Heart left ventricle (tissue), 16 donors: Measurements from ENCODE around the gene ULK4. TPM values are rescaled to one million over a fixed set of nuclear protein-coding genes. Genes with fewer than 3 reads are reported as not detected.
A peak's percentile ranks its signal among the peaks of the same experiment; 100 is the strongest.

Experiments
- ATAC-seq, 4 donors: fragments of 200-7000 bp; cut with Tn5 transposase; one replicate each; pipeline ENCODE4 v1.9.1; 2020 to 2022; ENCODE audit warnings: moderate library complexity in 4 of 4, mild to moderate bottlenecking in 3 of 4, moderate number of reproducible peaks in 1 of 4
- DNase-seq, 5 donors: peaks; one replicate each; pipeline ENCODE4 v3.0.0-alpha.2; 2020
- H3K27ac ChIP-seq, 12 donors: fragments of 200-600 bp; sonication (generic) in 4 of 12; one replicate each; pipeline versions ENCODE4 v1.5.0 to v1.8.0; 2016 to 2022; ENCODE audit warnings: mild to moderate bottlenecking in 2 of 12
- H3K27me3 ChIP-seq, 9 donors: fragments of 200-600 bp; sonication (generic) in 2 of 9; one replicate each; pipeline versions ENCODE4 v1.5.1 to v1.8.0; 2016 to 2022; ENCODE audit warnings: mild to moderate bottlenecking in 3 of 9
- H3K36me3 ChIP-seq, 9 donors: fragments of 200-600 bp; sonication (generic) in 2 of 9; one replicate each; pipeline versions ENCODE4 v1.5.0 to v1.8.0; 2018 to 2022; ENCODE audit warnings: mild to moderate bottlenecking in 2 of 9
- H3K4me1 ChIP-seq, 12 donors: fragments of 200-600 bp; sonication (generic) in 4 of 12; one replicate each; pipeline versions ENCODE4 v1.5.0 to v1.8.0; 2016 to 2022; ENCODE audit warnings: mild to moderate bottlenecking in 3 of 12
- H3K4me3 ChIP-seq, 12 donors: fragments of 200-600 bp; sonication (generic) in 4 of 12; one replicate each; pipeline versions ENCODE4 v1.5.0 to v1.8.0; 2017 to 2022; ENCODE audit warnings: mild to moderate bottlenecking in 9 of 12, moderate library complexity in 4 of 12
- H3K9me3 ChIP-seq, 12 donors: fragments of 200-600 bp; sonication (generic) in 4 of 12; one replicate each; pipeline versions ENCODE4 v1.5.0 to v1.8.0; 2016 to 2022; ENCODE audit warnings: mild to moderate bottlenecking in 1 of 12
- CTCF ChIP-seq, 12 donors: fragments of 200-600 bp; sonication (generic) in 4 of 12; IDR thresholded peaks; one replicate each; pipeline versions ENCODE4 v1.5.0 to v1.8.0; 2018 to 2022; ENCODE audit warnings: antibody characterized with exemption in 12 of 12, mild to moderate bottlenecking in 5 of 12
- POLR2A ChIP-seq, 2 donors: fragments of 450-650 bp; IDR thresholded peaks; one replicate each; pipeline ENCODE4 v1.6.1; 2017; ENCODE audit warnings: antibody characterized with exemption in 2 of 2, mild to moderate bottlenecking in 2 of 2, moderate library complexity in 2 of 2
- WGBS, 4 donors: extraction: QIAGEN DNeasy Blood & Tissue Kit in 2 of 4; methylation state at CpG; one replicate each; pipeline versions ENCODE4 v1.1.5 to v1.1.7; 2013 to 2018; 5-methylcytosine and 5-hydroxymethylcytosine counted together
- intact Hi-C, 10 donors: fragments of 100-400 bp; cut with DNase I; formaldehyde crosslinking; loops; one replicate each; pipeline versions ENCODE4 v1.11.1 to v1.14.2; 2022
- polyA plus RNA-seq, 2 donors: library from polyadenylated mRNA; stranded (reverse); fragments of 200-250 nt; gene quantifications; one replicate each; pipeline ENCODE4 v1.2.3, GENCODE V29; 2013
- total RNA-seq, 9 donors: library from RNA; depleted of rRNA in 2 of 9; stranded (reverse); fragments of >200 nt in 2 of 9; fragmentation: NEBNext Ultra II Directional in 3 of 9; extraction: Animal tissue kit (Norgen Biotek cat#: 25700) in 3 of 9; gene quantifications; one replicate each; pipeline versions ENCODE4 v1.1.0 to v1.2.4, GENCODE V29; 2016 to 2023
- donor health status: ischemic (EF 13 %, LVEDD 7.1; RV severe dilation, severe dysfunction).
- donor health status: healthy with polysubstance abuse.
- donor health status: DM: no; HTN: yes; CAD: no.
- donor health status: DM: no; HTN: no; CAD: no.
- donor health status: ischemic (EF 25% LVEDD 6.9; RV normal size, moderate dysfunction).
- donor health status: ischemic (EF 25% LVEDD 5.7; RV mildly dilated, moderate dysfunction).
- donor health status: healthy.
- donor health status: DM: yes; HTN: yes; CAD: no.
- donor health status: ischemic (EF 35%, LVEDD 5.7; RV mildly dilated, moderate dysfunction).
- donor health status: nonischemic (EF 11% LVEDD 7.7; RV severe dilation, severe dysfunction).
- donor health status: DM: yes; HTN: yes; CAD: no.
- donor health status: PGD.
- donor health status: ischemic (EF 29% LVEDD 5.4; RV normal size, mild dysfunction).
- donor health status: nonischemic (EF 23%, LVEDD 6.1; RV moderate dilation, normal function).

ULK4 gene
- total and polyA plus RNA-seq, 11 donors: 0.91 to 6.1 (median 2.1) TPM

- Histone ChIP-seq H3K9me3 (no peaks in the 10 kb centered on the region), H3K27me3 (no peaks in the 10 kb centered on the region), H3K4me3 (no peak overlapping the region), H3K4me1 (peaks cover 0 to 4% (median 0%) of the 10 kb centered on the region in 12 donors), H3K36me3 (no peaks in the 10 kb centered on the region), H3K27ac (no peak overlapping the region)
- no peak for DNase-seq
- WGBS, 4 donors: 58 to 62% (median 61%) methylated on average over 8 of the region's 8 CpGs
- peak in 1 of 4 donors; percentile 26 for ATAC-seq
- intact Hi-C loops: no loop called here
- no peak for TF ChIP-seq POLR2A (IDR thresholded peaks at IDR 0.05)
- TF ChIP-seq CTCF (IDR thresholded peaks at IDR 0.05): no peak
Measured at GRCh38 chr3:41598402-41599126, 363.3 kb downstream of the ULK4 start.

GRCh38 chr3:41593774-41594173 is 368.1 kb downstream of the ULK4 start:
- H3K9me3 ChIP-seq: no peaks in the 10 kb centered on the region
- no peak for ATAC-seq
- H3K27ac ChIP-seq: no peak overlapping the region
- H3K4me1 ChIP-seq: peaks cover 0 to 2% (median 0%) of the 10 kb centered on the region in 12 donors
- intact Hi-C loops: no loop called here
- H3K4me3 ChIP-seq: no peak overlapping the region
- no peaks in the 10 kb centered on the region for H3K36me3 ChIP-seq
- DNase-seq: no peak
- no peak for TF ChIP-seq CTCF (IDR thresholded peaks at IDR 0.05)
- TF ChIP-seq POLR2A (IDR thresholded peaks at IDR 0.05): no peak
- WGBS, 4 donors: 75 to 87% (median 80%) methylated on average over 5 of the region's 5 CpGs
- no peaks in the 10 kb centered on the region for H3K27me3 ChIP-seq

- H3K4me3 ChIP-seq: no peak overlapping the region
- intact Hi-C loops: no loop called here
- no peaks in the 10 kb centered on the region for H3K9me3 ChIP-seq
- no peaks in the 10 kb centered on the region for H3K27me3 ChIP-seq
- no peaks in the 10 kb centered on the region for H3K36me3 ChIP-seq
- H3K4me1 ChIP-seq: no peaks in the 10 kb centered on the region
- DNase-seq (no peak), ATAC-seq (no peak)
- no peak overlapping the region for H3K27ac ChIP-seq
- no peak for TF ChIP-seq CTCF (IDR thresholded peaks at IDR 0.05)
- 51 to 53% (median 52%) methylated on average over 2 of the region's 2 CpGs for WGBS, 4 donors
Measured at GRCh38 chr3:41592753-41593510, 369.0 kb downstream of the ULK4 start.

- DNase-seq: no peak
- no peak overlapping the region for H3K4me3 ChIP-seq
- no peaks in the 10 kb centered on the region for H3K36me3 ChIP-seq
- 89 to 95% (median 92%) methylated on average over 2 of the region's 2 CpGs for WGBS, 4 donors
- H3K27me3 ChIP-seq: no peaks in the 10 kb centered on the region
- intact Hi-C loops: no loop called here
- no peak overlapping the region for H3K27ac ChIP-seq
- no peak for TF ChIP-seq CTCF (IDR thresholded peaks at IDR 0.05)
- TF ChIP-seq POLR2A (IDR thresholded peaks at IDR 0.05): no peak
- H3K9me3 ChIP-seq: no peaks in the 10 kb centered on the region
- ATAC-seq: no peak
- no peaks in the 10 kb centered on the region for H3K4me1 ChIP-seq
Measured at GRCh38 chr3:41583014-41583413, 378.9 kb downstream of the ULK4 start.
